ENCODE results near the gene ARID3A.

DNA sequence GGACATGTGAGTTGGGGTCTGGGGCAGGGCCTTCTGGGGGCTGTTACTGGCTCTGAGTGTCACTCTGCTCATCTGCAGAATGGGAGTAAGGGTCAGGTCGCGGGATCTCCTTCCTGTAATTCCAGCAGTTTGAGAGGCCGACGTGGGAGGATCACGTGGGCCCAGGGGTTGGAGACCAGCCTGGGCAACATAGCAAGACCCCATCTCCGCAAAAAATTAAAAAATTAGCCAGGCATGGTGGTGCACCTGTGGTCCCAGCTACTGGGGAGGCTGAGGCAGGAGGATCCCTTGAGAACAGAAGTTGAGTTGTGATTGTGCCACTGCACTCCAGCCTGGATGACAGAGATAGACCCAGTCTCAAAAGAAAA lies 4.0 kb downstream of the ARID3A start:
- no peak for TF ChIP-seq POLR2A (IDR thresholded peaks at IDR 0.05; ENCODE audit: low read depth, low read length)
- no peak for TF ChIP-seq POLR2AphosphoS5 (IDR thresholded peaks at IDR 0.05; ENCODE audit: low read depth, low read length)
- TF ChIP-seq TAF1 (IDR thresholded peaks at IDR 0.05; ENCODE audit: low read depth, low read length) = no peak
- no peak for TF ChIP-seq SPI1 (IDR thresholded peaks at IDR 0.05; ENCODE audit: low read depth, low read length)
- TF ChIP-seq PAX5 (IDR thresholded peaks at IDR 0.05; ENCODE audit: insufficient read depth, low read length, severe bottlenecking) = no peak
- no peak for TF ChIP-seq POU2F2 (IDR thresholded peaks at IDR 0.05; ENCODE audit: low read depth, low read length)
